ENCODE measurements around the gene CHRNA4.
"Not testable (repeated sequence)": the region's sequence is repeated elsewhere in the genome, so short reads cannot be mapped to it uniquely, and the experiment has no call there.

CHRNA4 gene

DNA sequence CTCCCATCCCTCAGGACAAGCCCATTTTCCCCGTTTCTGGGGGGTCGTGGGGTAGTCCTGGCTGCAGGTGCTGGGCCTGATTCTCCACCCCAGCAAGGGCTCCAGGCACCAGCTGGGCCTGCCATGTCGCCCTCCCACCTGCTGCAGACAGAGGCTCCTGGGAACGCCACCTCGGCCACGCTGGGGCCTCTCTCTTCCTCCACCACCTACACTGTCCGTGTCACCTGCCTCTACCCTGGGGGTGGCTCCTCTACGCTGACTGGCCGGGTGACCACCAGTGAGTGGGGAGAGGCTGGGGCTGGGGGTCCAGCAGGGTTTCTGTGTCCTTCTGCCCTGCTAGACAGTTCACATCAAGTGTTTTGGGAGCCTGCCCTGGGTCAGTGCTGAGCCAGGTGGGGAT, 48.9 kb downstream of the CHRNA4 start:
- no peak overlapping the region for H3K27ac Mint-ChIP-seq
- H3K4me3 Mint-ChIP-seq: no peak overlapping the region
- no peaks in the 10 kb centered on the region for H3K36me3 Mint-ChIP-seq
- ATAC-seq: no peak
- no peak for DNase-seq (ENCODE audit: low spot score in 2 of 2)
- no peaks in the 10 kb centered on the region for H3K4me1 Mint-ChIP-seq
- H3K9me3 Mint-ChIP-seq: no peaks in the 10 kb centered on the region

DNA sequence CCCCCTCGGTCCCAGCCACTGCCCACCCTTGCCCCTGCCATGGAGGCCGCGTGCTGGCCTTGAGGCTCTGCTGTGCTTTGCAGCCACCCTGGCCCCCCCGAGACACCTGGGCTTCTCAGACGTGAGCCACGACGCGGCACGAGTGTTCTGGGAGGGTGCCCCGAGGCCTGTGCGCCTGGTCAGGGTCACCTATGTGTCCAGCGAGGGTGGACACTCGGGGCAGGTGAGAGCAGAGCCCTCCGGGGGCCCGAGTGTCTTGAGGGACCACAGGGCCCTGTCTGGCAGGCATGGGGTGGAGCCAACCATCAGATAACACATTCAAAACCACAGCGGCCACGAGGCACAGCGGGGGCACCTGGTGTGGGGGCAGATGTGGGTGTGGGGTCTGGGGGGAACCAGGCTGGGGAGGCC, 49.3 kb downstream of the CHRNA4 start:
- Mint-ChIP-seq H3K9me3 (no peaks in the 10 kb centered on the region), H3K36me3 (no peaks in the 10 kb centered on the region), H3K4me3 (no peak overlapping the region), H3K27ac (no peak overlapping the region), H3K4me1 (no peaks in the 10 kb centered on the region)
- no peak for ATAC-seq
- DNase-seq (ENCODE audit: low spot score in 2 of 2): no peak

DNA sequence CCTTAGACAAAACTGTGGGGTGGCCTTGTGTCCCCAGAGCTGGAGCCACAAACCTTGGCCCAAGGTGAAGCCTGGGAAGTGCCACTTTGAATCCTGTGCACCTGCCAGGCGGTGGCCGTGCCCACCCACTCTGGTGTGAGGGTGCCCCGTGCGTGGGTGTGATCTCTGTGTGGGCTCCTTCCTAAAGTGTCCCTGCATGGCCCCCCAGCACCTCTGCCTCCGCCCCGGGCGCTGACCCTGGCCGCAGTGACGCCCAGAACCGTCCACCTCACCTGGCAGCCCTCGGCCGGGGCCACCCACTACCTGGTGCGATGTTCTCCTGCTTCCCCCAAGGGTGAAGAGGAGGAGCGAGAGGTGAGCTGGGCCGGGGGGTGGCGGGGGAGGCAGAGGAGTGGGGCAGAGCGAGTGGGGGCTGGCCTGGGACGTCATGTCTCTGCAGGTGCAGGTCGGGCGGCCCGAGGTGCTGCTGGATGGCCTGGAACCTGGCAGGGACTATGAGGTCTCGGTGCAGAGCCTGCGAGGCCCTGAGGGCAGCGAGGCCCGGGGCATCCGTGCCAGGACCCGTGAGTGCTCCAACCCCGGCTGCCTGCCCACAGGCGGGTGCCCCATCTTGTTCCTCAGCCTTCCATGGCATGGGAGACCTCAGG, 49.8 kb downstream of the CHRNA4 start:
- no peak overlapping the region for H3K4me3 Mint-ChIP-seq
- DNase-seq (ENCODE audit: low spot score in 2 of 2): no peak
- H3K4me1 Mint-ChIP-seq: no peaks in the 10 kb centered on the region
- H3K27ac Mint-ChIP-seq: no peak overlapping the region
- ATAC-seq: no peak
- H3K36me3 Mint-ChIP-seq: no peaks in the 10 kb centered on the region
- H3K9me3 Mint-ChIP-seq: no peaks in the 10 kb centered on the region

DNA sequence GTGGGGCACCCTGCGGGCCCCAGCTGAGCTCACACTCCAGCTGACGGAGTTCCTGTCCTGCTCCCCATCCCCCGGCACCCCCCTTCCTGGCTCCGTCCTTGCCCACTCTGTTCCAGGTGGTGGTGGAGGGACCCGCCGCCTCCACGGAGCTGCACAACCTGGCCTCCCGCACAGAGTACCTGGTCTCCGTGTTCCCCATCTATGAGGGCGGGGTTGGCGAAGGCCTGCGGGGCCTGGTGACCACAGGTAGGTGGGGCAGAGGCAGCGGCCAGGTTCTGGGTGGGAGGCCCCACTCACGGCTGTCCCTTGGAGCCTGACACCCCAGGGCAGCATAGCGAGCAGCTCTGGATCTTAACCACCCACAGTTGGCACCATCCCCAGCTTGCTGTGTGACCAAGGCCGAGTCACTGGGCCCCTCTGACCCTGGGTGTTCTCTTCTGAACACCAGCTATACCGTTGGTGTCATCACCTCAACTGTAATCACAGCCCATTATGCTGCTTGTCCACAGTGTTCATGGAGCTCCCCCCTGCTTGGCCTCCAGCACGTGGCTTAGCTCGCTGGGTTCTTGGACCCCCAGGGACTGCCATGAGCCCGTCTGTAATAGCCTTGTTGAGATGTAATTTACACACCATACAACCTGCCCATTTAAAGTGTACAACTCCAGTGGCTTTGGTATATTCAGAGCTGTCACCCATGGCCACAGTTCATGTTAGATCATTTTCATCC, 50.7 kb downstream of the CHRNA4 start:
- DNase-seq (ENCODE audit: low spot score in 2 of 2): no peak
- H3K27ac Mint-ChIP-seq: no peak overlapping the region
- no peak for ATAC-seq
- H3K4me1 Mint-ChIP-seq: no peaks in the 10 kb centered on the region
- no peaks in the 10 kb centered on the region for H3K9me3 Mint-ChIP-seq
- H3K4me3 Mint-ChIP-seq: no peak overlapping the region
- no peaks in the 10 kb centered on the region for H3K36me3 Mint-ChIP-seq

DNA sequence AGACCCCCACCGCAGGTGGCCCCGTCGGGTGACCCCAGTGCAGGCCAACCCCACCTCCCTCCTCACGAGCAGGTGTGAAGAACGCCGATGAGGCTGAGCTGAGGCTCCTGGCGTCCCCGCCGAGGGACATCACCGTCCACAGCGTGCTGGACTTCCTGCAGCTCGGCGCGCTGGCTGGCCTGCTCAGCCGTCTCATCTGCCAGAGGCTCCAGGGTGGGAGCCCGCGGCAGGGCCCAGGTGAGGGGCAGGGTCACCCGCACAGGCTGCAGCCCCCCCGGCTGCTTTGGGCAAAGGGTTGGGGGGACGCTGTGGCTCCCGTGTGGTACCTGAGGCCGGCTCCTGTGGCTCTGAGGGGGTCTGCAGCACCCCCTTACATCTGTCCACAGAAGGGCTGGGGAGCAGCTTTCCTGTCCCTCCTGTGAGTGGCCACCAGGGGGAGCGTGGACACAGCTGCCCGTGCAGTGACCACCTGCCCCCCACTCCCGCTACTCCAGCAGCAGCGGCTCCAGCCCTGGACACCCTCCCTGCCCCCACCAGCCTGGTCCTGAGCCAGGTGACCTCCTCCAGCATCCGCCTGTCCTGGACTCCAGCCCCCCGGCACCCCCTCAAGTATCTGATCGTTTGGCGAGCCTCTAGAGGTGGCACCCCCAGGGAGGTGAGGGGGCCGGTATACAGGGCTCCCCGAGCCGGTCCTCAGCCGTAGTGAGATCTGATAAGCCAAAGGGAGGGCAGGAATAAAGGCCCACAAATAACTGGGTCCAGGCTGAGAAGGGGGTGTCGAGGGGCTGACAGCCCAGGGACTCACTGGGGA, 51.7 kb downstream of the CHRNA4 start:
- H3K27ac Mint-ChIP-seq: no peak overlapping the region
- no peak for DNase-seq (ENCODE audit: low spot score in 2 of 2)

DNA sequence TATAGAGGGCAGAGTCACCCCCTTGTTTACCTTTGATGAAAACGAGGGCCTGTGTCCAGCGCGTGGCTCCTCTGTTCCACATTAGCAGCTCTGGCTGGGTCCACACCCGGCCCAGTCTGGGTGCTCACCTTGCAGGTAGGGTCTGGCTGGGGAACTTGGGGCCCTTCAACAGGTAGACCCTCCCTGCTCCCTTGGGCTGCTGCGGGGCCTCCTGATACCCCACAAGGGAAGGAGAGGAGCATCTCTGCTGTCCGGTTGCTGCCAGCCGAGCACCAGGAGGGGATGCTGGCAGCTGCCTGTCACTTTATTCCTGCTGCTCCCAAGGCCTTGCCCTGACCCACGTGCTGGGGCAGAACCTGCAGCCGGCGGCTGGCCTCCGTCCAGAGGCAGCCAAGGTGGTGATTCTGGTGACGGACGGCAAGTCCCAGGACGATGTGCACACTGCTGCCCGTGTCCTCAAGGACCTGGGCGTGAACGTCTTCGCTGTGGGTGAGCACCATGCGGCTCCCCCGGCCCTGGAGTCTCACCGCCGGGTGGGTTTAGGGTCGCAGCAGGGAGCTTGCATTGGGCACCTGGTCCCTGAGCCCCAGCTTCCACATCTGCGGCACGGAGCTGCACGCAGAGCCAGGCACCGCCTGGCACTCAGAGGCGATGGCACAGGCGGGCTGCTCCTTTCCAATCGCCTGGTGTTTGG, 52.8 kb downstream of the CHRNA4 start:
- no peak overlapping the region for H3K4me3 Mint-ChIP-seq
- H3K36me3 Mint-ChIP-seq: no peaks in the 10 kb centered on the region
- H3K9me3 Mint-ChIP-seq: no peaks in the 10 kb centered on the region
- H3K27ac Mint-ChIP-seq: no peak overlapping the region
- DNase-seq (ENCODE audit: low spot score in 2 of 2) (no peak), ATAC-seq (no peak)
- no peaks in the 10 kb centered on the region for H3K4me1 Mint-ChIP-seq

More for the DNA sequence above, 51.7 kb downstream of the CHRNA4 start:
- Mint-ChIP-seq H3K36me3 (no peaks in the 10 kb centered on the region), H3K9me3 (no peaks in the 10 kb centered on the region), H3K4me1 (no peaks in the 10 kb centered on the region), H3K4me3 (no peak overlapping the region)
- ATAC-seq: peak; percentile 38

DNA sequence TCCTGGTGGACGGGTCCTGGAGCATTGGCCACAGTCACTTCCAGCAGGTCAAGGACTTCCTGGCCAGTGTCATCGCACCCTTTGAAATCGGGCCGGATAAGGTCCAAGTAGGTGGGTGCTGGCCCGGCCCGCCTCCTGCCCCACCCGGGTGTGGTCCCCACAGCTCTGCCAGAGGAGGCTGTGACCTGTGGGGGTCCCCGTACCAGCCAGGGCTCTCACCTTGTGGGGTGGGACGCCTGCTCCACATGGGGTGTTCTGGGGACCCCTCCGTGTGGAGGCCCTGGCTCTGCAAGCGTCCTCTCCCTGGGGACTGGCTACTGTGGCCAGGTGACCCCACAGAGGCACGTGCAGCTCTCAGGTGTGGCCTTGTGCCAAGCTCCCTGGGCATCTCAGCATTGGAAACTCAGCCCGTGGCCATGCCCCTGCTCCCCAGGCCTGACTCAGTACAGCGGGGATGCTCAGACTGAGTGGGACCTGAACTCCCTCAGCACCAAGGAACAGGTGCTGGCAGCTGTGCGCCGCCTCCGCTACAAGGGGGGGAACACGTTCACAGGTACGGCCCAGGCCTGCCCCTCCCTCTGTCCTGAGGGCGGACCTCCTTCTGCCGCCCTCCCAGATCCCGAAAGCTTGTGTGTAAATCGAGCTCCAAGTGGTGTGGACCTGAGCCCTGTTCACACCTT, 53.5 kb downstream of the CHRNA4 start:
- Mint-ChIP-seq H3K9me3 (no peaks in the 10 kb centered on the region), H3K4me1 (no peaks in the 10 kb centered on the region), H3K4me3 (no peak overlapping the region), H3K36me3 (no peaks in the 10 kb centered on the region), H3K27ac (no peak overlapping the region)
- ATAC-seq (no peak), DNase-seq (ENCODE audit: low spot score in 2 of 2) (no peak)

DNA sequence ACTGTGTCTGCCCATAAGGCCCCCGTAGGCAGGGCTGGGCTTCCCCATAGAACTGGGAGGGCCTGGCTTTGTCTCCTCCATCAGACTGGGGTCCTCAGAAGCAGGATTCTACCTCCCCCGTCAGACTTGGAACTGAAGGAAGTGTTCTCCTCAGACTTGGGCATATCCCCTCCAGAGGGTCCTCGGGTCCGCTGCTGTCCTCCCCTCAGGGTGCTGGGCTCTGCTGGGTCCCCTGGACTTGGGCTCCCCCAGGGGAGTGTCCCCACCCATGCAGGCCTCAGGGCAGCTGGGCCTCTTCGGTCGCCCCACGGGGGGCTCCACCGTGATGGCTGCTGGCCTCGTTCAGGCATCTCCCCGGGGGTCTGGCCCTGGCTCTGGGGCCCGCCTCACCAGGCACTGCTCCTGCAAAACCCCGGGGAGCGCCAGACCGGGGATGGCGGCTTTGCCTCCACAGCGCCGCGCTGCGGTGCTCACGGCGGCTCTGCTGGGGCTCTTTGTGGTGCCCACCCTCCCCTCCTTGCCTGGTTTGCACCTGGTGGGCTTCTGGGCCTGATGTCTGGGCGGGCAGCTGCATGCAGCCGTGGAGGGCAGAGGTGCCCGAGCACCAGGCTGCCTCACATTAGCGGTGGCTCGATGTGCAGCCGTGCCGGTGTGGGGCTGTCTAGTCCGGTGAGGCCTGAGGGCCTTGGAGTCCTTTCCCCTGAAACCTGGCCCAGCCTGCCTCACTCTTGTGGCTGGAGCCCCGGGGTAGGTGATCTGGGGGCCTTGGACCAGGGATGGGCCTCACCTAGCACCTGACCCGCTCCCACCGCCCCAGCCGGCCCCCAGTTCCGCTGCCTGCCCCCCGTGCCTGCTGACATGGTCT, 54.2 kb downstream of the CHRNA4 start:
- Mint-ChIP-seq H3K36me3 (no peaks in the 10 kb centered on the region), H3K9me3 (no peaks in the 10 kb centered on the region), H3K4me3 (no peak overlapping the region), H3K4me1 (no peaks in the 10 kb centered on the region), H3K27ac (no peak overlapping the region)
- ATAC-seq: no peak
- no peak for DNase-seq (ENCODE audit: low spot score in 2 of 2)

DNA sequence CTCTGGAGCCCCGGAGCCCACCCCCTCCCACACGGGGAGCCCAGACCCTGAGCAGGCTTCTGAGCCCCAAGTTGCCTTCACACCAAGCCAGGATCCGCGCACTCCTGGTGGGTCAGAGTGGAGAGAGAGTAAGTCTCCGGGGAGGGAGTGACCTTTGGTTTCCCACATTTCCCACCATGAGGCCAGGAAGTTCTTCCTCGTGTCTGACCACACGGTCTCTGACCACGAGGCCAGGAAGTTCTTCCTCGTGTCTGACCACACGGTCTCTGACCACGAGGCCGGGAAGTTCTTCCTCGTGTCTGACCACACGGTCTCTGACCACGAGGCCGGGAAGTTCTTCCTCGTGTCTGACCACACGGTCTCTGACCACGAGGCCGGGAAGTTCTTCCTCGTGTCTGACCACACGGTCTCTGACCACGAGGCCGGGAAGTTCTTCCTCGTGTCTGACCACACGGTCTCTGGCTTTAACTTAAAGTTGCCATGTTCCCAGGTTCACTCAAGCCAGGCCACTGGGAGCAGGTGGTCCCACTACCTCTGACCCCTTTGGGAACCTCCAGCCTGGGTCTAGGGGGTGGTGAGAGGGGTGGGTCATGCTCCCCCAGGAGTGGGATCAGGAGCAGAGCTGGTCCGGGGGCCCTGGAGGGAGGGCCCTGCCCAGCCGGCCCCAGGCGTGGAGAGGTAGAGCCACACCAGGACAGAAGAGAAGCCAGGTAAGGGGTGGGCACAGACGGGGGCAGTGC, 55.0 kb downstream of the CHRNA4 start:
- not testable (repeated sequence) for H3K27ac Mint-ChIP-seq; H3K4me3 Mint-ChIP-seq; DNase-seq (ENCODE audit: low spot score in 2 of 2); H3K4me1 Mint-ChIP-seq; H3K9me3 Mint-ChIP-seq; H3K36me3 Mint-ChIP-seq; ATAC-seq

DNA sequence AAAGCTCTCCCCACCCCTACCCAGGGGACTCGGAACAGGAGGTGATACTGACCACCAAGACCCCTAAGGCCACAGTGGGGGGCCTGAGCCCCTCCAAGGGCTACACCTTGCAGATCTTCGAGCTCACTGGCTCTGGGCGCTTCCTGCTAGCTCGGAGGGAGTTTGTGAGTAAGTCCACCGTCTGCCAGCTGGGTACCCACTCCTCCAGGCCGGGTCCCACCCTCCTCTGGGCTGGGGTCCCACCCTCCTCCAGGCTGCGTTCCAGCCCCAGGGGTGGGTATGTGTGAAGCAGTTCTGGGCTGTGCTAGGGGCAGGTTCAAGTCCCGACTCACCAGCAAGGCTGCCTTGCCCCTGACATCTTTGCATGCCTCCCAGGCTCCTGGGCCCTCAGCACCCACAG, 55.8 kb downstream of the CHRNA4 start:
- Mint-ChIP-seq H3K27ac (no peak overlapping the region), H3K4me3 (no peak overlapping the region), H3K36me3 (no peaks in the 10 kb centered on the region), H3K9me3 (peaks cover 4% of the 10 kb centered on the region), H3K4me1 (no peaks in the 10 kb centered on the region)
- ATAC-seq (no peak), DNase-seq (ENCODE audit: low spot score in 2 of 2) (no peak)

DNA sequence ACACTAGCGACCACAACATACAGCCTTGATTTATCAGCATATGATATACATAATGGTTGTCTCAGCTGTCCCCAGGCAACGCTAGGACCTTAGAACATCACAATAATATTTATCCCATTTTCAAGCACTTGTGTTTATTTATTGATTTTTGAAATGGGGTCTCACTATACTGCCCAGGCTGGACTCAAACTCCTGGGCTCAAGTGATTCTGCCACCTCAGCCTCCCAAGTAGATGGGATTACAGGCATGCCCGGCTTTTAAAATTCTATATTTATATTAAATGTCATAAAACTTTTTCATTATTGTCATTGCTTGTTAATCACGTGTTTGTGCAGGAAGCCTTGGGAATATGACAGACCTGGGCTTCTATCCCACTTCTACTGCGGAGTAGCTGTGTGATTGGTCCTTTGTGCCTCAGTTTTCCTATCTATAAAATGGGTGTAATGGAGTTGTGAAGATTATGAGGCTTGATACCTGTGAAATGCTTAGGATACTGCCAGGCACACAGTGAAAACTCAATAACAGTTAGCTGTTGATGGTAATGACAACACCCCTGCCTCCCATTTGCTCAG, 58.0 kb downstream of the CHRNA4 start:
- H3K9me3 Mint-ChIP-seq: peaks cover 4% of the 10 kb centered on the region
- H3K4me3 Mint-ChIP-seq: no peak overlapping the region
- no peak for ATAC-seq
- DNase-seq (ENCODE audit: low spot score in 2 of 2): no peak
- no peaks in the 10 kb centered on the region for H3K4me1 Mint-ChIP-seq
- no peak overlapping the region for H3K27ac Mint-ChIP-seq
- no peaks in the 10 kb centered on the region for H3K36me3 Mint-ChIP-seq

DNA sequence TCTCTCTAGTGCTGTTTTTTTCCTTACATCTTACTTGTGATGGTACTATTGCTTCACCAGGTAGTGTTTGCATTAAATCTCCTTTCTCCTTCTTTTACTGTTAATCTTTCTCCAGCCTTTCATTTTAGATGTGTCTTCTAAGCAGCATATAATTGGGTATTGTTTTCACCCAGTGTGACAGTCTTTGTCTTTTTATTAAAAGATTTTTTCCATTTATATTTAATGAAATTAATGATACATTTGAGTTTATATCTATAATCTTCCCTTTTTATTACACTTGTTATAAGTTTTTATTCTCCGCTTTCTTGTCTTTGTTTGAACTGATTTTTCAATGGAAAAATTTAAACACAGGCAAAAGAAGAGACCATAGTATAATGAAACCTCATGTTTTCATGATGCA, 59.5 kb downstream of the CHRNA4 start:
- no peak for ATAC-seq
- Mint-ChIP-seq H3K4me3 (no peak overlapping the region), H3K27ac (no peak overlapping the region), H3K9me3 (peaks cover 4% of the 10 kb centered on the region), H3K4me1 (no peaks in the 10 kb centered on the region), H3K36me3 (no peaks in the 10 kb centered on the region)
- no peak for DNase-seq (ENCODE audit: low spot score in 2 of 2)

DNA sequence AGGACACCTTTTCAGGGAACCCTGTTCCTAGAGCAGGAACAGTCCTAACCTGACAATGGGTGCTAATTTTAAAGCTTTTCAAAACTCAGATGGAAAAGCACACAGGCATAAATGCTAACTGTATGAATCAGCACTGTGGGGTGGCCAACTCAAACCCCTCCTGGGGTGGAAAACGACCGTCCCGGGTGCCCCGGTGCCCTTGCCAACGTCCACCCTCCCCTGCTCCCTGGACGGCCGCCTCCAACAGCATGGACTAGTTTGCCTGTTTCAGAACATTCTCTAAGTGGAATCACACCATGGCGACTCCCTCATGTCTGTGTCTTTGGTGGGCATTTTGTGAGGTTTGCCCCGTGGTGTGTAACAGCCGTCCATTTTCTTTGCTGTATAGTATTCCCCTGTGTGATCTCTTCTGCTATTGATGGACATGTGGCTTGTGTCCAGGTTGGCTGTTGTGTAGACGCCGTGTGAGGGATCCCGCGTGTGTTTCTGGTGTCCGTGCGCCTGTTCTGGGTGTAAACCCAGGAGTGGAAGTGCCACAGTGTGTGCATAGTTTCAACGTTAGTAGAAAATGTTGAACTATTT, 62.3 kb downstream of the CHRNA4 start:
- no peak overlapping the region for H3K27ac Mint-ChIP-seq
- H3K4me3 Mint-ChIP-seq: no peak overlapping the region
- H3K4me1 Mint-ChIP-seq: peaks cover 12% of the 10 kb centered on the region
- ATAC-seq (no peak), DNase-seq (ENCODE audit: low spot score in 2 of 2) (no peak)
- H3K9me3 Mint-ChIP-seq: peaks cover 4% of the 10 kb centered on the region
- H3K36me3 Mint-ChIP-seq: no peaks in the 10 kb centered on the region

Data from stimulated activated effector memory CD8-positive, alpha-beta T cell treated with anti-CD3 and anti-CD28 coated beads, Interleukin-12 subunit alpha, Interleukin-12 subunit beta, amount 100 ng/mL, for 72 hours (primary cell).